ENCODE data around the gene HSPB1. TPM values are rescaled to one million over a fixed set of nuclear protein-coding genes. Genes with fewer than 3 reads are reported as not detected.
A peak's percentile ranks its signal among the peaks of the same experiment; 100 is the strongest.

The HSPB1 gene
- total and polyA plus RNA-seq, 2 of the 13 experiments (the other 11 are each of a cell fraction or from before 2014, with no cell fraction given) = 21.0 to 38.6 TPM

DNA sequence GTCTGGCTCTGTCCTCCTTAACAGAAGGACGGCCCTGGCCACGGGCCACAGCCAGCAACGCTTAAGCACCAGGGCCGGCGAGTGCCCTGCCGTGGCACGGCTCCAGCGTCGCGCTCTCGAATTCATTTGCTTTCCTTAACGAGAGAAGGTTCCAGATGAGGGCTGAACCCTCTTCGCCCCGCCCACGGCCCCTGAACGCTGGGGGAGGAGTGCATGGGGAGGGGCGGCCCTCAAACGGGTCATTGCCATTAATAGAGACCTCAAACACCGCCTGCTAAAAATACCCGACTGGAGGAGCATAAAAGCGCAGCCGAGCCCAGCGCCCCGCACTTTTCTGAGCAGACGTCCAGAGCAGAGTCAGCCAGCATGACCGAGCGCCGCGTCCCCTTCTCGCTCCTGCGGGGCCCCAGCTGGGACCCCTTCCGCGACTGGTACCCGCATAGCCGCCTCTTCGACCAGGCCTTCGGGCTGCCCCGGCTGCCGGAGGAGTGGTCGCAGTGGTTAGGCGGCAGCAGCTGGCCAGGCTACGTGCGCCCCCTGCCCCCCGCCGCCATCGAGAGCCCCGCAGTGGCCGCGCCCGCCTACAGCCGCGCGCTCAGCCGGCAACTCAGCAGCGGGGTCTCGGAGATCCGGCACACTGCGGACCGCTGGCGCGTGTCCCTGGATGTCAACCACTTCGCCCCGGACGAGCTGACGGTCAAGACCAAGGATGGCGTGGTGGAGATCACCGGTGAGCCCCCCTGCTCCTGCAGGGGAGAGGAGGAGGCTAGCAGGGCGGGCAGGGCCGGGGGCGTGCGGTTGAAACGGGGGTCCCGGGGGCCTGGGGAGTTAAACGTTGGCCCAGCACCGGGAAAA, at the start of gene HSPB1 (continued):
- 0 out of 2 replicates have a peak, but pooled peaks have one; percentile 25 for TF ChIP-seq HOXD1 (CRISPR knock-in tag; IDR thresholded peaks at IDR 0.05)
- TF ChIP-seq TMF1 (CRISPR knock-in tag; IDR thresholded peaks at IDR 0.05; ENCODE audit: low read depth) = no peak; the same call in 1 of the 2 replicates
- peak; percentile 93 for TF ChIP-seq KLF6 (CRISPR knock-in tag; IDR thresholded peaks at IDR 0.05)
- no peak for TF ChIP-seq KLF12 (CRISPR knock-in tag; IDR thresholded peaks at IDR 0.05; ENCODE audit: borderline replicate concordance)
- TF ChIP-seq ZBTB20 (CRISPR knock-in tag; IDR thresholded peaks at IDR 0.05; ENCODE audit: borderline replicate concordance, low read depth) = peak; percentile 56; the same call in 1 of the 2 replicates
- no peak for TF ChIP-seq MAZ (IDR thresholded peaks at IDR 0.05; ENCODE audit: borderline replicate concordance, low read depth, low read length)
- peak; percentile 6; the same call in 1 of the 2 replicates for TF ChIP-seq MAZ (CRISPR knock-in tag; IDR thresholded peaks at IDR 0.05; ENCODE audit: low read depth)
- TF ChIP-seq, protein P1, sequence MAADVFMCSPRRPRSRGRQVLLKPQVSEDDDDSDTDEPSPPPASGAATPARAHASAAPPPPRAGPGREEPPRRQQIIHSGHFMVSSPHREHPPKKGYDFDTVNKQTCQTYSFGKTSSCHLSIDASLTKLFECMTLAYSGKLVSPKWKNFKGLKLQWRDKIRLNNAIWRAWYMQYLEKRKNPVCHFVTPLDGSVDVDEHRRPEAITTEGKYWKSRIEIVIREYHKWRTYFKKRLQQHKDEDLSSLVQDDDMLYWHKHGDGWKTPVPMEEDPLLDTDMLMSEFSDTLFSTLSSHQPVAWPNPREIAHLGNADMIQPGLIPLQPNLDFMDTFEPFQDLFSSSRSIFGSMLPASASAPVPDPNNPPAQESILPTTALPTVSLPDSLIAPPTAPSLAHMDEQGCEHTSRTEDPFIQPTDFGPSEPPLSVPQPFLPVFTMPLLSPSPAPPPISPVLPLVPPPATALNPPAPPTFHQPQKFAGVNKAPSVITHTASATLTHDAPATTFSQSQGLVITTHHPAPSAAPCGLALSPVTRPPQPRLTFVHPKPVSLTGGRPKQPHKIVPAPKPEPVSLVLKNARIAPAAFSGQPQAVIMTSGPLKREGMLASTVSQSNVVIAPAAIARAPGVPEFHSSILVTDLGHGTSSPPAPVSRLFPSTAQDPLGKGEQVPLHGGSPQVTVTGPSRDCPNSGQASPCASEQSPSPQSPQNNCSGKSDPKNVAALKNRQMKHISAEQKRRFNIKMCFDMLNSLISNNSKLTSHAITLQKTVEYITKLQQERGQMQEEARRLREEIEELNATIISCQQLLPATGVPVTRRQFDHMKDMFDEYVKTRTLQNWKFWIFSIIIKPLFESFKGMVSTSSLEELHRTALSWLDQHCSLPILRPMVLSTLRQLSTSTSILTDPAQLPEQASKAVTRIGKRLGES (CRISPR knock-in tag; IDR thresholded peaks at IDR 0.05; ENCODE audit: borderline replicate concordance) = no peak
- TF ChIP-seq, protein P2, sequence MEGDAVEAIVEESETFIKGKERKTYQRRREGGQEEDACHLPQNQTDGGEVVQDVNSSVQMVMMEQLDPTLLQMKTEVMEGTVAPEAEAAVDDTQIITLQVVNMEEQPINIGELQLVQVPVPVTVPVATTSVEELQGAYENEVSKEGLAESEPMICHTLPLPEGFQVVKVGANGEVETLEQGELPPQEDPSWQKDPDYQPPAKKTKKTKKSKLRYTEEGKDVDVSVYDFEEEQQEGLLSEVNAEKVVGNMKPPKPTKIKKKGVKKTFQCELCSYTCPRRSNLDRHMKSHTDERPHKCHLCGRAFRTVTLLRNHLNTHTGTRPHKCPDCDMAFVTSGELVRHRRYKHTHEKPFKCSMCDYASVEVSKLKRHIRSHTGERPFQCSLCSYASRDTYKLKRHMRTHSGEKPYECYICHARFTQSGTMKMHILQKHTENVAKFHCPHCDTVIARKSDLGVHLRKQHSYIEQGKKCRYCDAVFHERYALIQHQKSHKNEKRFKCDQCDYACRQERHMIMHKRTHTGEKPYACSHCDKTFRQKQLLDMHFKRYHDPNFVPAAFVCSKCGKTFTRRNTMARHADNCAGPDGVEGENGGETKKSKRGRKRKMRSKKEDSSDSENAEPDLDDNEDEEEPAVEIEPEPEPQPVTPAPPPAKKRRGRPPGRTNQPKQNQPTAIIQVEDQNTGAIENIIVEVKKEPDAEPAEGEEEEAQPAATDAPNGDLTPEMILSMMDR (CRISPR knock-in tag; IDR thresholded peaks at IDR 0.05) = no peak; the same call in 1 of the 2 replicates
- TF ChIP-seq, protein P3, sequence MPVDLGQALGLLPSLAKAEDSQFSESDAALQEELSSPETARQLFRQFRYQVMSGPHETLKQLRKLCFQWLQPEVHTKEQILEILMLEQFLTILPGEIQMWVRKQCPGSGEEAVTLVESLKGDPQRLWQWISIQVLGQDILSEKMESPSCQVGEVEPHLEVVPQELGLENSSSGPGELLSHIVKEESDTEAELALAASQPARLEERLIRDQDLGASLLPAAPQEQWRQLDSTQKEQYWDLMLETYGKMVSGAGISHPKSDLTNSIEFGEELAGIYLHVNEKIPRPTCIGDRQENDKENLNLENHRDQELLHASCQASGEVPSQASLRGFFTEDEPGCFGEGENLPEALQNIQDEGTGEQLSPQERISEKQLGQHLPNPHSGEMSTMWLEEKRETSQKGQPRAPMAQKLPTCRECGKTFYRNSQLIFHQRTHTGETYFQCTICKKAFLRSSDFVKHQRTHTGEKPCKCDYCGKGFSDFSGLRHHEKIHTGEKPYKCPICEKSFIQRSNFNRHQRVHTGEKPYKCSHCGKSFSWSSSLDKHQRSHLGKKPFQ (CRISPR knock-in tag; IDR thresholded peaks at IDR 0.05; ENCODE audit: insufficient replicate concordance) = no peak
- no peak for TF ChIP-seq GFI1 (CRISPR knock-in tag; IDR thresholded peaks at IDR 0.05; ENCODE audit: borderline replicate concordance)
- TF ChIP-seq, protein P4, sequence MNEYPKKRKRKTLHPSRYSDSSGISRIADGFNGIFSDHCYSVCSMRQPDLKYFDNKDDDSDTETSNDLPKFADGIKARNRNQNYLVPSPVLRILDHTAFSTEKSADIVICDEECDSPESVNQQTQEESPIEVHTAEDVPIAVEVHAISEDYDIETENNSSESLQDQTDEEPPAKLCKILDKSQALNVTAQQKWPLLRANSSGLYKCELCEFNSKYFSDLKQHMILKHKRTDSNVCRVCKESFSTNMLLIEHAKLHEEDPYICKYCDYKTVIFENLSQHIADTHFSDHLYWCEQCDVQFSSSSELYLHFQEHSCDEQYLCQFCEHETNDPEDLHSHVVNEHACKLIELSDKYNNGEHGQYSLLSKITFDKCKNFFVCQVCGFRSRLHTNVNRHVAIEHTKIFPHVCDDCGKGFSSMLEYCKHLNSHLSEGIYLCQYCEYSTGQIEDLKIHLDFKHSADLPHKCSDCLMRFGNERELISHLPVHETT (CRISPR knock-in tag; conservative IDR thresholded peaks at IDR 0.05) = no peak
- TF ChIP-seq, protein P5, sequence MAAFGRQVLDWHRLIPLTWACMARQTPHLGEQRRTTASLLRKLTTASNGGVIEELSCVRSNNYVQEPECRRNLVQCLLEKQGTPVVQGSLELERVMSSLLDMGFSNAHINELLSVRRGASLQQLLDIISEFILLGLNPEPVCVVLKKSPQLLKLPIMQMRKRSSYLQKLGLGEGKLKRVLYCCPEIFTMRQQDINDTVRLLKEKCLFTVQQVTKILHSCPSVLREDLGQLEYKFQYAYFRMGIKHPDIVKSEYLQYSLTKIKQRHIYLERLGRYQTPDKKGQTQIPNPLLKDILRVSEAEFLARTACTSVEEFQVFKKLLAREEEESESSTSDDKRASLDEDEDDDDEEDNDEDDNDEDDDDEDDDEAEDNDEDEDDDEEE (CRISPR knock-in tag; IDR thresholded peaks at IDR 0.05) = peak; percentile 45; the same call in 1 of the 2 replicates
- peak; percentile 72; the same call in 1 of the 2 replicates for TF ChIP-seq NRL (CRISPR knock-in tag; IDR thresholded peaks at IDR 0.05; ENCODE audit: borderline replicate concordance)
- no peak for TF ChIP-seq SMARCE1 (IDR thresholded peaks at IDR 0.05; ENCODE audit: borderline replicate concordance)
- TF ChIP-seq ARNTL (CRISPR knock-in tag; IDR thresholded peaks at IDR 0.05) = no peak
- TF ChIP-seq RARA (CRISPR knock-in tag; IDR thresholded peaks at IDR 0.05) = peak; percentile 45
- TF ChIP-seq ZFP37 (CRISPR knock-in tag; IDR thresholded peaks at IDR 0.05; ENCODE audit: borderline replicate concordance) = no peak
- no peak for TF ChIP-seq SIX1 (CRISPR knock-in tag; IDR thresholded peaks at IDR 0.05; ENCODE audit: borderline replicate concordance)

Measured in HepG2 (cell line).